K562 (cell line): ENCODE measurements around the gene CAPN7. TPM values are rescaled to one million over a fixed set of nuclear protein-coding genes. Genes with fewer than 3 reads are reported as not detected.
A peak's percentile ranks its signal among the peaks of the same experiment; 100 is the strongest.

ENCODE experiments used
- ATAC-seq: fragments of 200-7000 bp; cut with Tn5 transposase; 3 replicates; pipeline ENCODE4 v1.9.1; 2020; ENCODE audit warnings: moderate library complexity
- BruUV-seq: library from RNA; stranded (reverse); fragments of 400-500 nt; replicated peaks from 2 replicates; lab custom pipeline; 2021; lab: Mats Ljungman, UMichigan
- CTCF ChIA-PET: fragments of 300-600 bp; formaldehyde crosslinking; extraction: SDS; loops from one replicate; lab custom pipeline; 2021; ENCODE audit warnings: low intra/inter-chr PET ratio; lab: Yijun Ruan, JAX
- POLR2A ChIA-PET: fragments of 300-600, 350-650 bp; sonication (Branson Sonifier 250); formaldehyde crosslinking; extraction: SDS; loops from one replicate; lab custom pipeline; 2021; ENCODE audit warnings: antibody characterized with exemption, inconsistent platforms; lab: Yijun Ruan, JAX
- DNase-seq, 4 experiments: peaks; one replicate each; pipeline versions ENCODE4 v3.0.0 to v3.0.0-alpha.2; 2011 to 2018; ENCODE audit warnings: low spot score in 3 of 4, mixed read lengths in 3 of 4; ENCODE audit errors: extremely low read depth in 1 of 4
- FAIRE-seq: peaks from 2 replicates; lab custom pipeline; 2011; peaks lifted over from hg19 to GRCh38; lab: Jason Lieb, UNC
- H2AFZ ChIP-seq: 2 replicates; pipeline ENCODE4 v1.6.0; 2011; ENCODE audit warnings: low read depth, low read length, control low read depth, inconsistent platforms
- H3K27ac ChIP-seq: fragments of 200-600 bp; 3 replicates; pipeline ENCODE4 v1.8.0; 2011; ENCODE audit warnings: low read depth, mild to moderate bottlenecking, control low read depth, inconsistent platforms, low read length, moderate library complexity, mixed read lengths; ENCODE audit errors: extremely low read depth
- H3K27me3 ChIP-seq, 2 experiments: fragments of 300-600 bp in 1 of 2; 2 replicates in 1 of 2; 3 replicates in 1 of 2; pipeline versions ENCODE4 v1.6.0 to v1.8.0; 2011; ENCODE audit warnings: inconsistent platforms in 2 of 2, low read length in 2 of 2, mild to moderate bottlenecking in 1 of 2, mixed read lengths in 1 of 2, moderate library complexity in 1 of 2; ENCODE audit not compliant: control insufficient read depth in 2 of 2, insufficient read depth in 2 of 2
- H3K36me3 ChIP-seq: fragments of 300-600 bp; 3 replicates; pipeline ENCODE4 v1.8.0; 2011; ENCODE audit warnings: mild to moderate bottlenecking, low read length, inconsistent platforms; ENCODE audit not compliant: control insufficient read depth, insufficient read depth
- H3K4me1 ChIP-seq, 2 experiments: fragments of 200-600 bp in 1 of 2; replicated peaks in 1 of 2; 2 replicates in 1 of 2; 3 replicates in 1 of 2; pipeline versions ENCODE4 v1.5.1 to v1.8.0; 2011; ENCODE audit warnings: inconsistent platforms in 2 of 2, low read length in 2 of 2, mild to moderate bottlenecking in 1 of 2, mixed read lengths in 1 of 2, moderate library complexity in 1 of 2; ENCODE audit not compliant: control insufficient read depth in 2 of 2, insufficient read depth in 2 of 2
- H3K4me2 ChIP-seq: 2 replicates; pipeline ENCODE4 v1.6.1; 2011; ENCODE audit warnings: low read length, control low read depth, inconsistent platforms, mixed read lengths; ENCODE audit not compliant: insufficient read depth
- H3K4me3 ChIP-seq: fragments of 200-600 bp; sonication (generic), shearing (Covaris generic); 2 replicates; pipeline ENCODE4 v1.5.1; 2016; ENCODE audit warnings: control low read depth, inconsistent platforms
- H3K79me2 ChIP-seq: fragments of 200-600 bp; 3 replicates; pipeline ENCODE4 v1.8.0; 2011; ENCODE audit warnings: low read length, inconsistent platforms; ENCODE audit not compliant: control insufficient read depth, insufficient read depth
- H3K9ac ChIP-seq, 2 experiments: 2 replicates each; pipeline versions ENCODE4 v1.6.0 to v1.6.1; 2011; ENCODE audit warnings: low read depth in 2 of 2, low read length in 2 of 2, control low read depth in 1 of 2, inconsistent platforms in 1 of 2, mild to moderate bottlenecking in 1 of 2, mixed read lengths in 1 of 2; ENCODE audit not compliant: insufficient read depth in 1 of 2
- H3K9me1 ChIP-seq: one replicate; pipeline ENCODE4 v1.6.0; 2011; ENCODE audit warnings: inconsistent platforms, mild to moderate bottlenecking, low read length, moderate library complexity; ENCODE audit not compliant: control insufficient read depth, insufficient read depth
- H3K9me3 ChIP-seq: replicated peaks from 2 replicates; pipeline ENCODE4 v1.5.1; 2011; ENCODE audit warnings: low read depth, low read length, inconsistent platforms; ENCODE audit not compliant: control insufficient read depth, insufficient read depth
- H4K20me1 ChIP-seq: replicated peaks from 2 replicates; pipeline ENCODE4 v1.6.1; 2011; ENCODE audit warnings: low read length, inconsistent platforms, mixed read lengths; ENCODE audit not compliant: control insufficient read depth, insufficient read depth
- ATF7 ChIP-seq: fragments of 450-650 bp; IDR thresholded peaks from 2 replicates; pipeline ENCODE4 v1.7.1; 2014; ENCODE audit warnings: mild to moderate bottlenecking, moderate library complexity
- CLOCK ChIP-seq: fragments of 250-450 bp; sonication (Bioruptor Pico); IDR thresholded peaks from 2 replicates; pipeline ENCODE4 v1.4.0; 2020; ENCODE audit warnings: mild to moderate bottlenecking, moderate library complexity, borderline replicate concordance
- CREM ChIP-seq: IDR thresholded peaks from 2 replicates; pipeline ENCODE4 v1.6.1; 2014; ENCODE audit warnings: antibody characterized with exemption, low read depth
- JUND ChIP-seq, 2 experiments: IDR thresholded peaks; 2 replicates in 1 of 2; 3 replicates in 1 of 2; pipeline ENCODE4 v1.6.1; 2011; ENCODE audit warnings: borderline replicate concordance in 2 of 2, low read depth in 2 of 2, low read length in 2 of 2, improper control_type of control experiment in 1 of 2, missing biosample characterization in 1 of 2, missing genetic modification characterization in 1 of 2, missing genetic modification reagents in 1 of 2
- MEF2D ChIP-seq: conservative IDR thresholded peaks from 2 replicates; pipeline ENCODE4 v1.6.1; 2016; ENCODE audit warnings: low read depth, missing genetic modification characterization, missing compliant biosample characterization
- PKNOX1 ChIP-seq: fragments of 450-650 bp; IDR thresholded peaks from 2 replicates; pipeline ENCODE4 v1.6.1; 2016
- WGBS: fragments of 100-300 bp; shearing (Covaris generic); methylation state at CpG from one replicate; pipeline ENCODE4 v1.1.6; 2016; ENCODE audit warnings: low coverage, mixed read lengths; ENCODE audit not compliant: insufficient coverage; ENCODE audit errors: missing lambda C conversion rate; 5-methylcytosine and 5-hydroxymethylcytosine counted together
- in situ Hi-C: fragments of 300-500 bp; cut with MboI; formaldehyde crosslinking; loops from 4 replicates; pipeline ENCODE4 v1.15.0; 2018; ENCODE audit warnings: inconsistent platforms, mixed read lengths
- intact Hi-C: fragments of 100-400 bp; cut with micrococcal nuclease; formaldehyde crosslinking; loops from 2 replicates; pipeline ENCODE4 v1.14.2; 2022
- polyA plus RNA-seq, 8 experiments: library from polyadenylated mRNA; depleted of rRNA in 4 of 8; stranded (reverse) in 5 of 8; unstranded in 3 of 8; fragments of >200 nt; fragmentation: Nextera tagmentation in 2 of 8; fragmentation: Illumina TruSeq in 1 of 8; extraction: Ambion mirVana in 2 of 8; extraction: Trizol in 1 of 8; gene quantifications; 2 replicates each; pipeline versions ENCODE4 v1.2.1 to v1.2.3, GENCODE V29; 2011 to 2014; ENCODE audit warnings: inconsistent platforms in 1 of 8, missing spikeins in 1 of 8
- total RNA-seq, 7 experiments: library from RNA; depleted of rRNA in 6 of 7; stranded (reverse); fragments of >200 nt in 6 of 7; fragmentation: Illumina TruSeq in 2 of 7; extraction: Trizol in 2 of 7; gene quantifications; 2 replicates each; pipeline versions ENCODE4 v1.2.1 to v1.2.3, GENCODE V29; 2011 to 2021; ENCODE audit warnings: low replicate concordance in 1 of 7
- TF ChIP-seq, protein P1 (sequence below), 2 experiments: fragments of 450-650 bp in 1 of 2; sonication (generic) in 1 of 2; formaldehyde crosslinking in 1 of 2; IDR thresholded peaks in 1 of 2; conservative IDR thresholded peaks in 1 of 2; 2 replicates each; pipeline versions ENCODE4 v1.6.1 to v1.8.1; 2016 to 2023; ENCODE audit warnings: mild to moderate bottlenecking in 2 of 2, moderate library complexity in 2 of 2, inconsistent platforms in 1 of 2, missing genetic modification reagents in 1 of 2

Gene CAPN7
- total and polyA plus RNA-seq, 9 of the 15 experiments (the other 6 are each of a cell fraction or from before 2014, with no cell fraction given) = 6.5 to 42.7 (median 32.7) TPM

GRCh38 chr3:15204005-15204404 is 2.0 kb upstream of the CAPN7 start:
- no peak for ATAC-seq
- TF ChIP-seq, protein P1, sequence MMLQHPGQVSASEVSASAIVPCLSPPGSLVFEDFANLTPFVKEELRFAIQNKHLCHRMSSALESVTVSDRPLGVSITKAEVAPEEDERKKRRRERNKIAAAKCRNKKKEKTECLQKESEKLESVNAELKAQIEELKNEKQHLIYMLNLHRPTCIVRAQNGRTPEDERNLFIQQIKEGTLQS (IDR thresholded peaks at IDR 0.05) = peak; percentile 76
- TF ChIP-seq, protein P1 (CRISPR knock-in tag; conservative IDR thresholded peaks at IDR 0.05) = no peak
- TF ChIP-seq CLOCK (CRISPR knock-in tag) (no peak), ATF7 (peak; percentile 76; the same call in 1 of the 2 replicates), MEF2D (tag) (no peak), JUND (IDR thresholded peaks at IDR 0.05; ENCODE audit: borderline replicate concordance, low read depth, low read length) (peak; percentile 72; the same call in 1 of the 2 replicates), JUND (tag; IDR thresholded peaks at IDR 0.05; ENCODE audit: borderline replicate concordance, low read depth, low read length) (peak; percentile 63; the same call in 1 of the 3 replicates), CREM (0 out of 2 replicates have a peak, but pooled peaks have one; percentile 33), PKNOX1 (peak; percentile 7; the same call in 1 of the 2 replicates)

More at GRCh38 chr3:15204005-15204404, 2.0 kb upstream of the CAPN7 start:
- H3K4me2 ChIP-seq = no peak overlapping the region
- WGBS = 26% methylated on average over 3 of the region's 3 CpGs
- FAIRE-seq (no peak), DNase-seq (peak; percentile 25 to 59 (median 35))
- BruUV-seq = no TSS peak
- peaks cover 14% of the 10 kb centered on the region in 2 experiments; a peak in 3 of 5 replicates for H3K4me1 ChIP-seq
- POLR2A ChIA-PET = interaction anchor here (0.6 to 5.9 kb wide), 6 partner anchors 8 to 802 kb away, joined by 3 to 41 read pairs (median 7); no protein-coding TSS in a partner anchor
- peak overlapping the region in 1 of 2 experiments; percentile 9; a peak in 1 of 4 replicates for H3K9ac ChIP-seq
- H3K36me3 ChIP-seq = peaks cover 10% of the 10 kb centered on the region; the same call in 1 of the 3 replicates
- in situ Hi-C loops = loop anchor here (5.0 to 25.0 kb wide), 2 partner anchors 92 to 1333 kb away; no protein-coding TSS in a partner anchor
- H3K9me1 ChIP-seq = no peaks in the 10 kb centered on the region
- H2AFZ ChIP-seq = peak overlapping the region; percentile 32; the same call in 1 of the 2 replicates
- intact Hi-C loops = loop anchor here (5.0 to 10.0 kb wide), 5 partner anchors 279 to 1351 kb away; no protein-coding TSS in a partner anchor
- H3K27ac ChIP-seq = no peak overlapping the region
- H3K9me3 ChIP-seq = no peaks in the 10 kb centered on the region
- H3K4me3 ChIP-seq = no peak overlapping the region
- CTCF ChIA-PET = interaction anchor here (0.7 to 1.7 kb wide), 3 partner anchors 97 to 353 kb away, joined by 3 to 7 read pairs (median 5); no protein-coding TSS in a partner anchor
- no peaks in the 10 kb centered on the region for H3K27me3 ChIP-seq
- peaks cover 28% of the 10 kb centered on the region for H3K79me2 ChIP-seq
- no peaks in the 10 kb centered on the region; the same call in 1 of the 2 replicates for H4K20me1 ChIP-seq
